Measurements from ENCODE around the gene PDE11A. TPM values are rescaled to one million over a fixed set of nuclear protein-coding genes. Genes with fewer than 3 reads are reported as not detected.
A peak's percentile ranks its signal among the peaks of the same experiment; 100 is the strongest.

The PDE11A gene
- total RNA-seq, 1 experiment from 2014 or later = 0.43 TPM

DNA sequence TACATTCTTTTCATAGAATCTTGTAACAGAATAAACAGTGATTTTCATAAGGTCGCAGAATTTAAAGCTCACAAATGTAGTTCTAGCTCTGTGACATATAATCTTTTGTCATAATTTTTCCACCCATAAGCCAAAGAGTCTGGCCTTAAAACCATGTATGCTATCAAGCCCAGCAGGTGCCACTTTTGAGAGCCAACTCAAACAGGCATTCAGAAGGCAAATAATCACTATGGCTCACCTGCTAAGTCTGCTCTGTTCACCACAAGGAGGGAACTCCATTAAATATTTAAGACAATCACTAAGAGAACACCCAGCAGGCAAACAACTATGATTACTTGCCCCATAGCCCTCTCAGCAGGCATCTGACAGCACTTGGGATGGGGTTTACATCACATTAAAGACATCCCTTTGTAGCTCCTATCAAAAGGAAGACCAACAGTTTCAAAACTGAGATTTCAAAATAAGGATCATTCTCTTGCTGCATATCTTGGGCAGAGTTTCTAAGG, 241.6 kb downstream of the PDE11A start:
- Histone ChIP-seq H3K9me3 (replicated peaks) (no peaks in the 10 kb centered on the region), H3K27ac (no peak overlapping the region), H3K4me3 (no peak overlapping the region), H3K4me1 (no peaks in the 10 kb centered on the region), H3K27me3 (0 out of 2 replicates have a peak, but pooled peaks cover under 1% of the 10 kb centered on the region), H3K36me3 (no peaks in the 10 kb centered on the region)
- DNase-seq = no peak

- Histone ChIP-seq H3K27me3 (0 out of 2 replicates have a peak, but pooled peaks cover 3% of the 10 kb centered on the region), H3K4me3 (no peak overlapping the region), H3K27ac (no peak overlapping the region), H3K4me1 (no peaks in the 10 kb centered on the region), H3K36me3 (no peaks in the 10 kb centered on the region), H3K9me3 (replicated peaks) (no peaks in the 10 kb centered on the region)
- DNase-seq = no peak
Observed at GRCh38 chr2:177828557-177828956, 244.0 kb downstream of the PDE11A start.

DNA sequence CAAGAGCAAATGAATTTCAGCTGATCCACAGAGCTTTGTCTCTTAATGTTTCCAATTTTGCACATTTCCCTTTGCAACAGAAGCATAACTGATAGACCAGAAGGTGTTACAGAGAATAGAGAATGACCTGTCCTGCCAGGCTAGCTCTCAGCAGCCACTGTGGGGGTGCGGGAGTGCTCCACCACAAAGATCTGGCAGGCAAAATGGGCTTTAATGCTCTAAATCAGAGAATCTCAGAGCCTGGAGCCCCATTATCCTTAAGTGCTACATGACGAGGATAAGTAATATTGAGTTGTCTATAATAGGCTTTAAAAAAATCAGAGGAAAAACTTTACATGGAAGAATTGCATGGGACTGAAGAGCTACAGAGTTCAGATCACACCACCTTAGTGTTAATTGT, 245.7 kb downstream of the PDE11A start:
- no peak overlapping the region for H3K4me3 ChIP-seq
- H3K9me3 ChIP-seq (replicated peaks) = no peaks in the 10 kb centered on the region
- peak in 1 of 2 experiments; percentile 1 for DNase-seq
- H3K4me1 ChIP-seq = no peaks in the 10 kb centered on the region
- H3K27me3 ChIP-seq = 0 out of 2 replicates have a peak, but pooled peaks cover 3% of the 10 kb centered on the region
- no peak overlapping the region for H3K27ac ChIP-seq
- H3K36me3 ChIP-seq = no peaks in the 10 kb centered on the region

GRCh38 chr2:177822941-177823340, 249.6 kb downstream of the PDE11A start:
- DNase-seq = no peak
- H3K4me1 ChIP-seq = no peaks in the 10 kb centered on the region
- H3K27me3 ChIP-seq = 0 out of 2 replicates have a peak, but pooled peaks cover 3% of the 10 kb centered on the region
- no peaks in the 10 kb centered on the region for H3K36me3 ChIP-seq
- no peak overlapping the region for H3K27ac ChIP-seq
- no peaks in the 10 kb centered on the region for H3K9me3 ChIP-seq (replicated peaks)
- no peak overlapping the region for H3K4me3 ChIP-seq

- Histone ChIP-seq H3K27ac (no peak overlapping the region), H3K27me3 (no peaks in the 10 kb centered on the region), H3K4me3 (no peak overlapping the region), H3K9me3 (replicated peaks) (no peaks in the 10 kb centered on the region), H3K4me1 (no peaks in the 10 kb centered on the region), H3K36me3 (no peaks in the 10 kb centered on the region)
- no peak for DNase-seq
Observed at GRCh38 chr2:177818412-177818811, 254.2 kb downstream of the PDE11A start.

- Histone ChIP-seq H3K27ac (no peak overlapping the region), H3K4me1 (no peaks in the 10 kb centered on the region), H3K27me3 (no peaks in the 10 kb centered on the region), H3K36me3 (no peaks in the 10 kb centered on the region), H3K4me3 (no peak overlapping the region), H3K9me3 (replicated peaks) (no peaks in the 10 kb centered on the region)
- no peak for DNase-seq
Observed at GRCh38 chr2:177817300-177817699, 255.3 kb downstream of the PDE11A start.

- no peak overlapping the region for H3K4me3 ChIP-seq
Observed at GRCh38 chr2:177816766-177817165, 255.8 kb downstream of the PDE11A start.

GRCh38 chr2:177812713-177813396, 259.7 kb downstream of the PDE11A start:
- H3K4me1 ChIP-seq = no peaks in the 10 kb centered on the region
- H3K27me3 ChIP-seq = no peaks in the 10 kb centered on the region
- DNase-seq = no peak
- H3K36me3 ChIP-seq = no peaks in the 10 kb centered on the region
- H3K4me3 ChIP-seq = no peak overlapping the region
- no peak overlapping the region for H3K27ac ChIP-seq
- H3K9me3 ChIP-seq (replicated peaks) = no peaks in the 10 kb centered on the region

More at GRCh38 chr2:177816766-177817165, 255.8 kb downstream of the PDE11A start:
- Histone ChIP-seq H3K4me1 (no peaks in the 10 kb centered on the region), H3K27me3 (no peaks in the 10 kb centered on the region), H3K36me3 (no peaks in the 10 kb centered on the region), H3K27ac (no peak overlapping the region), H3K9me3 (replicated peaks) (no peaks in the 10 kb centered on the region)
- DNase-seq = no peak

GRCh38 chr2:177810906-177811305, 261.7 kb downstream of the PDE11A start:
- Histone ChIP-seq H3K4me1 (no peaks in the 10 kb centered on the region), H3K27ac (no peak overlapping the region)

GRCh38 chr2:177808984-177809809, 263.4 kb downstream of the PDE11A start:
- H3K9me3 ChIP-seq (replicated peaks) = no peaks in the 10 kb centered on the region
- no peak for DNase-seq
- no peaks in the 10 kb centered on the region for H3K36me3 ChIP-seq
- no peak overlapping the region for H3K27ac ChIP-seq
- no peaks in the 10 kb centered on the region; the same call in 1 of the 2 replicates for H3K4me1 ChIP-seq
- H3K27me3 ChIP-seq = no peaks in the 10 kb centered on the region
- no peak overlapping the region for H3K4me3 ChIP-seq

More at GRCh38 chr2:177810906-177811305, 261.7 kb downstream of the PDE11A start:
- Histone ChIP-seq H3K9me3 (replicated peaks) (no peaks in the 10 kb centered on the region), H3K4me3 (no peak overlapping the region), H3K27me3 (no peaks in the 10 kb centered on the region), H3K36me3 (no peaks in the 10 kb centered on the region)
- DNase-seq = no peak

DNA sequence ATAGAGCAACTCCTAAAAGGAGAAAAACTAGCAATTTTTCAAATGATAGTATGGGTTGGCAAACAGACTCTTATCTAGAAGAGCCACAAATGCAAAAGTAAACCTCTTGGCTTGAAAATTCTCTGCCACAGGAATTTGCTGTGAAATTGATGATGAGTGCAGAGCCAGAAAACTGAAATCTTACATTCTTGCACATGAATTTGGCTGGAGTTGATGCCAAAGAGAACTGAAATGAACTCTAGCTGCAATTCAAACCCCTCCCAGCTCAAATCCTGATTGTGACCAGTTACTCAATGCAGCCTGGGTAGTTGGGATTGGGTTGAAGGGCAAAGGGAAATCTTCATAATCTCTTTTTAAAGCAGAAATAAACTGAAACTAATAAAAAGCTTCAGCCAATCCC, 266.6 kb downstream of the PDE11A start:
- no peaks in the 10 kb centered on the region; the same call in 1 of the 2 replicates for H3K4me1 ChIP-seq
- H3K27me3 ChIP-seq = no peaks in the 10 kb centered on the region
- H3K9me3 ChIP-seq (replicated peaks) = no peaks in the 10 kb centered on the region
- H3K36me3 ChIP-seq = no peaks in the 10 kb centered on the region
- H3K27ac ChIP-seq = no peak overlapping the region
- DNase-seq = peak in 1 of 2 experiments; percentile 1
- no peak overlapping the region for H3K4me3 ChIP-seq

GRCh38 chr2:177799531-177799930, 273.0 kb downstream of the PDE11A start:
- Histone ChIP-seq H3K27ac (no peak overlapping the region), H3K9me3 (replicated peaks) (no peaks in the 10 kb centered on the region), H3K27me3 (no peaks in the 10 kb centered on the region), H3K4me1 (no peaks in the 10 kb centered on the region), H3K36me3 (no peaks in the 10 kb centered on the region), H3K4me3 (no peak overlapping the region)
- peak; percentile 14 to 60 for DNase-seq

- Histone ChIP-seq H3K36me3 (no peaks in the 10 kb centered on the region), H3K27me3 (no peaks in the 10 kb centered on the region), H3K27ac (no peak overlapping the region), H3K4me3 (no peak overlapping the region), H3K4me1 (no peaks in the 10 kb centered on the region), H3K9me3 (replicated peaks) (no peaks in the 10 kb centered on the region)
- peak in 1 of 2 experiments; percentile 2 for DNase-seq
Observed at GRCh38 chr2:177797808-177798207, 274.8 kb downstream of the PDE11A start.

GRCh38 chr2:177796654-177797415, 275.7 kb downstream of the PDE11A start:
- Histone ChIP-seq H3K4me3 (no peak overlapping the region), H3K36me3 (no peaks in the 10 kb centered on the region), H3K9me3 (replicated peaks) (no peaks in the 10 kb centered on the region), H3K27ac (no peak overlapping the region), H3K4me1 (no peaks in the 10 kb centered on the region), H3K27me3 (no peaks in the 10 kb centered on the region)
- DNase-seq = no peak
